ENCODE measurements around the gene BHLHA9. TPM values are rescaled to one million over a fixed set of nuclear protein-coding genes. Genes with fewer than 3 reads are reported as not detected.
A peak's percentile ranks its signal among the peaks of the same experiment; 100 is the strongest.

The BHLHA9 gene
- total RNA-seq, 1 donor from 2014 or later: not detected

GRCh38 chr17:1255041-1255440 lies 15.2 kb upstream of the BHLHA9 start:
- no peak for TF ChIP-seq CTCF (IDR thresholded peaks at IDR 0.05)
- no peak overlapping the region for H3K27ac Mint-ChIP-seq (ENCODE audit: unreplicated experiment)
- H3K9me3 Mint-ChIP-seq (ENCODE audit: low read depth): no peaks in the 10 kb centered on the region
- no peak overlapping the region for H3K4me3 Mint-ChIP-seq (ENCODE audit: unreplicated experiment)
- no peak for DNase-seq (ENCODE audit: low spot score)
- peaks cover 3% of the 10 kb centered on the region for H3K27me3 Mint-ChIP-seq (ENCODE audit: low read depth)
- H3K36me3 Mint-ChIP-seq (ENCODE audit: low read depth): no peaks in the 10 kb centered on the region
- peaks cover 7% of the 10 kb centered on the region for H3K4me1 Mint-ChIP-seq (ENCODE audit: low read depth)

- Mint-ChIP-seq H3K27me3 (ENCODE audit: low read depth) (peaks cover 3% of the 10 kb centered on the region), H3K36me3 (ENCODE audit: low read depth) (no peaks in the 10 kb centered on the region), H3K4me1 (ENCODE audit: low read depth) (peaks cover 10% of the 10 kb centered on the region), H3K9me3 (ENCODE audit: low read depth) (no peaks in the 10 kb centered on the region), H3K27ac (ENCODE audit: unreplicated experiment) (no peak overlapping the region), H3K4me3 (ENCODE audit: unreplicated experiment) (no peak overlapping the region)
- no peak for TF ChIP-seq CTCF (IDR thresholded peaks at IDR 0.05)
- no peak for DNase-seq (ENCODE audit: low spot score)
These were observed 13.5 kb upstream of the BHLHA9 start for GRCh38 chr17:1256699-1257098.

- Mint-ChIP-seq H3K4me3 (ENCODE audit: unreplicated experiment) (peak overlapping the region; percentile 31), H3K27ac (ENCODE audit: unreplicated experiment) (no peak overlapping the region), H3K27me3 (ENCODE audit: low read depth) (peaks cover 3% of the 10 kb centered on the region), H3K9me3 (ENCODE audit: low read depth) (no peaks in the 10 kb centered on the region), H3K4me1 (ENCODE audit: low read depth) (peaks cover 6% of the 10 kb centered on the region), H3K36me3 (ENCODE audit: low read depth) (no peaks in the 10 kb centered on the region)
- TF ChIP-seq CTCF (IDR thresholded peaks at IDR 0.05): no peak
- no peak for DNase-seq (ENCODE audit: low spot score)
These were observed 10.0 kb upstream of the BHLHA9 start for GRCh38 chr17:1260086-1260769.

- DNase-seq (ENCODE audit: low spot score): no peak
- H3K9me3 Mint-ChIP-seq (ENCODE audit: low read depth): no peaks in the 10 kb centered on the region
- H3K27ac Mint-ChIP-seq (ENCODE audit: unreplicated experiment): no peak overlapping the region
- TF ChIP-seq CTCF (IDR thresholded peaks at IDR 0.05): no peak
- peaks cover 3% of the 10 kb centered on the region for H3K27me3 Mint-ChIP-seq (ENCODE audit: low read depth)
- peak overlapping the region; percentile 31 for H3K4me3 Mint-ChIP-seq (ENCODE audit: unreplicated experiment)
- H3K36me3 Mint-ChIP-seq (ENCODE audit: low read depth): no peaks in the 10 kb centered on the region
- H3K4me1 Mint-ChIP-seq (ENCODE audit: low read depth): peaks cover 6% of the 10 kb centered on the region
These were observed 9.5 kb upstream of the BHLHA9 start for GRCh38 chr17:1260770-1261161.

DNA sequence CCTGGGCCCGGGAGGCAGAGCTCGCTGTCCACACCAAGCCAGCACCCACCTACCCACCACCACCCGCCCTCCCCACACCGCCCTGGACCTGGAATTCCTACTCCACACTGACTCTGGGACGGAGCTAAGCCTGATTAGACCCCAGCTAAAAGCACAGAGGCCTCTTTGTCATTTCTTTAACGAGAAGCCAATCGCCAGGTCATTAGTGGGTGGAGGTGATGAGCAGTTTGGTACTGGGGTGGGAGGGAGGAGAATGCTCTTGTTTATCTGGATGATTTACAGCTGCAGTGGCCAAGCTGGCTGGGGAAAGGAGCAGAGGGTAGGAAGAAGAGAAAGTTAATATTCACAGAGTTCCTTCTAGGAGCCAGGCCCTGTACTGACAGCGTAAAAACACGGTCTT lies 6.0 kb upstream of the BHLHA9 start:
- H3K36me3 Mint-ChIP-seq (ENCODE audit: low read depth): no peaks in the 10 kb centered on the region
- H3K27ac Mint-ChIP-seq (ENCODE audit: unreplicated experiment): no peak overlapping the region
- H3K27me3 Mint-ChIP-seq (ENCODE audit: low read depth): no peaks in the 10 kb centered on the region
- no peaks in the 10 kb centered on the region for H3K9me3 Mint-ChIP-seq (ENCODE audit: low read depth)
- H3K4me3 Mint-ChIP-seq (ENCODE audit: unreplicated experiment): no peak overlapping the region
- DNase-seq (ENCODE audit: low spot score): no peak
- H3K4me1 Mint-ChIP-seq (ENCODE audit: low read depth): peaks cover 14% of the 10 kb centered on the region
- TF ChIP-seq CTCF (IDR thresholded peaks at IDR 0.05): no peak
